Renal pelvis (tissue), 4 donors: ENCODE data around the gene TMEM213. TPM values are rescaled to one million over a fixed set of nuclear protein-coding genes. Genes with fewer than 3 reads are reported as not detected.
"Not testable (repeated sequence)": the region's sequence is repeated elsewhere in the genome, so short reads cannot be mapped to it uniquely, and the experiment has no call there.

ENCODE experiments used
- DNase-seq: peaks from one replicate; pipeline ENCODE4 v3.0.0-alpha.2; 2013
- polyA plus RNA-seq, 3 donors: library from polyadenylated mRNA; unstranded; fragments of 120-200 nt; gene quantifications; one replicate each; pipeline ENCODE4 v1.2.1, GENCODE V29; 2013; ENCODE audit not compliant: insufficient read length in 3 of 3

TMEM213 gene
- polyA plus RNA-seq, 3 donors, result 29.3 to 52.0 (median 45.9) TPM

GRCh38 chr7:138784692-138785091, 13.1 kb upstream of the TMEM213 start:
- no peak for DNase-seq

GRCh38 chr7:138785587-138786437, 12.0 kb upstream of the TMEM213 start:
- no peak for DNase-seq

GRCh38 chr7:138796038-138796615, 1.7 kb upstream of the TMEM213 start:
- no peak for DNase-seq

- not testable (repeated sequence) for DNase-seq
These were observed 748 bp upstream of the TMEM213 start for GRCh38 chr7:138797046-138797445.

- no peak for DNase-seq
These were observed 1.0 kb downstream of the TMEM213 start for GRCh38 chr7:138798836-138799235.

GRCh38 chr7:138799336-138800000, 1.7 kb downstream of the TMEM213 start:
- peak; percentile 38 for DNase-seq

GRCh38 chr7:138801256-138801655, 3.5 kb downstream of the TMEM213 start:
- DNase-seq, result no peak

- no peak for DNase-seq
These were observed 4.9 kb downstream of the TMEM213 start for GRCh38 chr7:138802706-138803105.

GRCh38 chr7:138804618-138805017, 6.8 kb downstream of the TMEM213 start:
- DNase-seq, result no peak

- DNase-seq, result no peak
These were observed 11.6 kb downstream of the TMEM213 start for GRCh38 chr7:138809346-138809745.

GRCh38 chr7:138811327-138811726, 13.5 kb downstream of the TMEM213 start:
- not testable (repeated sequence) for DNase-seq

GRCh38 chr7:138813945-138814344, 16.2 kb downstream of the TMEM213 start:
- no peak for DNase-seq

- DNase-seq, result no peak
These were observed 17.1 kb downstream of the TMEM213 start for GRCh38 chr7:138814816-138815332.

GRCh38 chr7:138816650-138817049, 18.9 kb downstream of the TMEM213 start:
- no peak for DNase-seq

- no peak for DNase-seq
These were observed 21.8 kb downstream of the TMEM213 start for GRCh38 chr7:138819625-138820024.

GRCh38 chr7:138821912-138822311, 24.1 kb downstream of the TMEM213 start:
- no peak for DNase-seq

GRCh38 chr7:138822867-138823535, 25.2 kb downstream of the TMEM213 start:
- no peak for DNase-seq

- no peak for DNase-seq
These were observed 27.4 kb downstream of the TMEM213 start for GRCh38 chr7:138825049-138825721.

- DNase-seq, result no peak
These were observed 30.5 kb downstream of the TMEM213 start for GRCh38 chr7:138828302-138828701.

- no peak for DNase-seq
These were observed 31.5 kb downstream of the TMEM213 start for GRCh38 chr7:138829335-138829734.

- DNase-seq, result no peak
These were observed 35.2 kb downstream of the TMEM213 start for GRCh38 chr7:138832966-138833365.
